ENCODE measurements around the gene GFOD1. TPM values are rescaled to one million over a fixed set of nuclear protein-coding genes. Genes with fewer than 3 reads are reported as not detected.

Gene GFOD1
- total RNA-seq, 1 donor from 2014 or later: 22.8 TPM

DNA sequence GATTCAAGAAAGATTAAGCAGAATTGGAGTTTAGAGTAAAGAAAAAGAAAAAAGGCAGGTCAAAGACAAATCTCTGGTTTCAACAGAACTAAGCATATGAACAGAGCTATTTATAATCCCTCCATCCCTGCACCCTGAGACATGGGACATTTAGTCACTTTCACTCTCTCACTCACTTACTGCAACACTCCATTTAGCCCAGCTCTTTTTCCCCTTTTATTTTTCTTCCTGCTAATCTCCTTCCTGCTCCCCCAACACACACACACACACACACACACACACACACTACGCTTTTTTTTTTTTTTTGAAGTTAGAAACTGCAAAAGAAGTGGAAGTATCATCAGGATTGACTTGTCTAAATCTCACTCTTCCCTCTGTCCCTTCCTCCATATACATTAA, 113.9 kb downstream of the GFOD1 start:
- no peak for ATAC-seq

DNA sequence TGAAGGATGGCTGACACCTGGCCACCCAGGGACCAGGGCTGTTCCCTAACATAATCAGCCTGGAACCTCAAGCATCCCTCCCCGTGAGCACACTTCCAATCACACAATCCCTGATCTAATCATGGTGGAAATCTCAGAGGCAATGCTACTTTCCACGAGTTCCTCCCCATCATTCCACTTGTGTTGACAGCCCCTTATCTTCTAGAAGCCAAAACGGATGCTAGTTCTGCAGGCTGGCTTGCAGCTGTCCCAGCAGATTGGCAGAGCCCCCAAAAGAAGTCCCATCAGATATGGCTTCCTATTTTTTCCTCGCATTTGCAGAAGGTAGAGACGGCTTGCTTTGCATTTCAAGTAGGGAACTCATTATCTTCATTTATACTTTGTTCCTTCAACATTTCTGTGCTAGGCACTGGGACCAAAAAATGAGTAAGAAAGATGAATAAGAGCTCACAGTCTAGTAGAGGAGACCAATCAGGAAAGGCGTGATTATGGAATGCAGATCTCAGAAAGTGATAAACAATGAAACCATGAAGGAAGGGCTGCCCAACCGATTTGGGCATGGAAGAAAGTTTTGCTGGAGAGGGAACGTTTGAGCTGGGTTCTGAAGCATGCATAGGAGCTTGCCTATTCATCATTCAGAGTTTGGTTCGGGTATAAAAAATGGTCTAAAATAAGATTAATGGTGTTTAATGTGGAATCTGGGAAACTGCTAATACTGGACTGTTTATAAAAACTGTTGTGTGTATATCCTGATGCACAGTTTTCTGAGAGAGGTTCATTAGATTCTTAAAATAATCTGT, 114.5 kb downstream of the GFOD1 start:
- ATAC-seq: no peak

DNA sequence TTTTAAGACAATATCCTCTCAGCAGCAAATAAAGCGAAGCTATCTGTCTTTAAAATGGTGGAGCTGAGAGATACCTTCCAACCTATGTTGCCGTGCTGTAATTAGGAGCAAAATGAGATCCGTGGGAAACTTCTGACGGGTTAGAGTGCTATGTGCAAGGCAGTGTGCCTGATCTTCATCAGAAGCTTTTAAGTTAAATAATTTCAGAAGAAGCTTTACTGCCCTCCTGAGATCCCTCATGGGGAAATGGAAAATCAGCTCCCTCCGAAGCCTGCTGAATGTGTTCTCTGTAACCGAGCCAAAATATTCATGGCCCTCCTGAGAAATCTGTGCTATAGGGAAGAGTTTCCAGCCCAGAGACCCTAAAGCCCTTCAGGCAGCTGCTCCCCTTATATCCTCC, 115.3 kb downstream of the GFOD1 start:
- ATAC-seq: no peak

DNA sequence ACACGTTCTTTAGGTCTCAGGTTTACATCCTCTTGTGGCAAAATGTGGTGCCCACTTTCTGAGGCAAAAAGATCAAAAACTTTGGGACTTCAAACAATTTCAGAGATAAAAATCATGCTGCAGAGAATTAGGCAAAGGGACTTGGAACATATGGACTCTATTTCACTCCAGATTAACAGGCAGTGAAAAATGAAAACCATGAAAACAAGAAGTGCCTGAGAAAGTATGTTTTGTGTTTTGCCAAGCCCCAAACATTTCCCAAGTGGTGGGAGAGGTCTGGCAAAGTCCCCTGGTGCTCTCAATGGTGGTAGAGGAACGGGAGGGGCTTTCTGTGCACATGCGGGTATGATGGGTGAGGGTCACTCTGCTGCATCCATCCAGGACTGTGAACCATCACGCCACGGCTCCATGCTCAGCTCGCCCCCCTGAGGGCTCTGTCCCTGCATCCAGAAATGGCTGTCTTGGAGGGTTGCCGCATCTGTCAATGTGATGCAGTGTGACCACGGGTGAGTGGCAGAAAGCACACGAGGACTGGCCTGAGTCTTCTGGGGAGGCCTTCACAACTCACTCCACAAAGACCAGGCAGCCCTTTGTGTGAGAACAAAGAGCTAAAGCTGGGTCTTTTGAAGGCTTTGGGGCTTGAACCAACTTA, 115.9 kb downstream of the GFOD1 start:
- ATAC-seq: no peak

DNA sequence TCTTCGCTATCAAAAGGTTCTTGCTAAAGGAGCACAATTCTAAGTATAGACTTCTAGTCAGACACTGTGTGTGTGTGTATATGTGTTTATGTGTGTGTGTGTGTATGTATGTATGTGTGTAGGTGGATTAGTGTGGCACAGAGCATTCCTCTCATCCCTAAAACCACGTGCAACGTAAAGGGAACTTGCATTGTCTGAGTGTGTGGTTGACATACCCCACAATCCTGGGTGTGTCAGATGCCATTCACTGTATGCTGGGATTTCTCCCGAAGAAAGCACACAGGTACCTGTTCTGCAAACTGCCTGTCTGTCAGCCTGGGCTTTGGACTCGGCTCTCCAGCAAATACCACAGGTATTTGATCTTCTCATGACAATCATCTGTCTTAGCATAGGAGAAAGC, 116.8 kb downstream of the GFOD1 start:
- no peak for ATAC-seq

DNA sequence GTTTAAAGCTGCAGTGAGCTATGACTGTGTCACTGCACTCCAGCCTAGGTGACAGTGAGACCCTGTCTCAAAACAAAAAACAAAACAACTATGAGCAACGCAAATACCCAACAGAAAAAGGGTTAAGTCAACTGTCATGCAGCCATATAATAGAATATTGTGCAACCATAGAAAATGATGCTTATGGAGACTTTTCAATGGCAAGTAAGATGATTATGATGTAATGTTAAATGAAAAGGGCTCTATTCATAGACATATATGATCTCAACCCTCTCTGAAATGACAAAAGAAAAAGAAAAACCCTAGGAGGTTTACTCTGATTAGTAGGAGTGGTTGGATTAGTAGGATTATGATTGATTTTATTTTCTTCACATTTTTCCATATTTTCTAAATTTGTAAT, 117.8 kb downstream of the GFOD1 start:
- ATAC-seq: no peak

DNA sequence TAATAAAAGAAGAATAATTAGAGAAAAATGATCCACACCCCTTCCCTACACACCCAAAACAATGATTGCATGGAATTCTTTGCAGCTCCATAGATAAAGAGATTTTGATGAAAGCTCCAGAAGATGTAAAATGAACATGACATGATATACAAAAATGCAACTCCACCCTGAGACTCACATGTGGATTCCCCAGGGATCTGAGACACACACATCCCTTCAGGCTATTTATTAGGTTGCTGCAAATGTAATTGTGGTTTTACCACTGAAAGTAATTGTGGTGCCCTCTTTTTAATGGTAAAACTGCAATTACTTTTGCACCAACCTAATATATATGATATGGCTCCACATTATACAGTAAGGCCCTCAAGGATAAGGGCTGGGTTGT, 118.7 kb downstream of the GFOD1 start:
- no peak for ATAC-seq

DNA sequence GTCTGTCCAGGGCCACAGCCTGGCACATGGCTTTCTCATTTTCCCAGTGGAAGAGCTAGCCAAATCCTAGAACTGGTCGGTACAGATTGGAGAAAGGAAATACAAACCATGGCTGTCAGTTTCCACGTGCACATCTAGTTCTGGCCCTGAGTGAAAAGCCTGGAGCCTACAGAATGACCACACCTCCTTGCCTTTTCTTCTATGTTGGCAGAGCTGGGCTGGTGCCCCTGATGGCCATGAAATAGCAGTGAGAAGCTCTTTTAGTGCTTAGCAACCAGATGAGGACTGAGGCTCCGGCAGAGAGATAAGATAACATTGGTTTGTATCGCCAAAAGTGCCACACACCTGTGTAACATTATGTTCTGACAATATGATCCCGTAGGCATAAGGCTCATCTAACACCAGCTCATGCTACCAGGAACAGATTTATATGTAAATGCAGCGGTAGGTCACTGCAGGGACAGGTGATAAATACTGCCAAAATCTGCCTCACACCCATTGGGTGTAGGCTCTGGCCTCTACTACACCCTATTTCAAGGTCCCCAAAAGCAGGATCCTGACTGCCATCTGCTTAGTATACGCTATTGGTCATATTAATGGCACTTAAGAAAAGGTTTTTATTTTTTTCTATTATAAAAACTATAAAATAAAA, 119.2 kb downstream of the GFOD1 start:
- ATAC-seq: peak; percentile 68

DNA sequence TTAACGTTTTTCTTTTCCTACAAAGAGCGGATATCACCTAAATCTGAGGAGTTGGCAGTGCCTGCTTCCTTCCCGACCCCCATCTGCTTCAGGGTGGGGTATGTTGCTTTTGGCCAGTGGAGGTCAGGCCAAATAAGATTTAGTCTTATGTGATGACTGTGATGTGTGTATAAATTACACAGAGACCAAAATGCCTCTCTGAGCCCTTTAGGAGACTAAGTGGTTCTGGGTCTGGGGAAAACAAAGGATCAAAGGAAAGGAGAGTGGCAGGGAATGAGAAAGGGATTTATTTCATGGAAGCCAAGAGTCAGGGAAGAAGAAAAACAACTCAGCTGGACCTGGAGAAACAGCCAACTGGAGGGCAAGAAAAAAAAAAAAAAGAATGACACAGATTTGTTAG, 120.0 kb downstream of the GFOD1 start:
- ATAC-seq: no peak

DNA sequence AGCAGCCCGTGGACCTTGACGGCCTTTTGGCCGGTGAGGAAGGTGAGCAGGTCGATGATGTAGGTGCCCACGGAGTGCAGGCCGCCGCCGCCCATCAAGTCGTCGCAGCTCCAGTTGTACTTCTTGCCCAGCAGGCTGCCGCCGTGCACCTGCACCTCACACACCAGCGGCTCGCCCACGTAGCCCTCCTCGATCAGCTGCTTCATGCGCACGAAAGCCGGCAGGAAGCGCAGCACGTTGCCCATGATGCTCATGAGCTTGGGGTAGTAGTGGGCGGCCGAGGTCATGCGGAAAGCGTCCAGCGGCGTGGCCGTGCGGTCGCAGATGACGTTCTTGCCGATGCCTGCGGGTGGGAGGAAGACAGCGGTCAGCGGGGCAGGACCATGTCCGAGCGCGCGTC, 122.1 kb downstream of the GFOD1 start:
- ATAC-seq: no peak

DNA sequence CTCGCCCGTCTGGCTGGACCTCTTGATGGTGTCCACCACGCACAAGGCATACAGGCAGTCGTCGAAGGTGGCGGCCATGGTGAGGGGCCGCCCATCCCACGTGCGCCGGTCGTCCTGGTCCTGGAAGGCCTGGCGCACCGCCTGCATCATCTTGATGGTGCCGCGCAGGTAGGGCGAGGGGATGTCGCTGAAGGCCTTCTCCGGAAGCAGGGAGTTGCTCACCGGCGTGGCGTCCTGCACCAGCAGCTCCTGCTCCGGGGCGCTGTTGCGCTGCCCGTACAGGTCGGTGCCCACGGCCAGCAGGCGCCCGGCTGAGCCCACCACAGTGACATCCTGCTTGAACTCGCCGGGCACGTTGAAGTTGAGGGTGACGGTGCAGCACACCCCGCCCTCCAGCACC, 122.6 kb downstream of the GFOD1 start:
- no peak for ATAC-seq

DNA sequence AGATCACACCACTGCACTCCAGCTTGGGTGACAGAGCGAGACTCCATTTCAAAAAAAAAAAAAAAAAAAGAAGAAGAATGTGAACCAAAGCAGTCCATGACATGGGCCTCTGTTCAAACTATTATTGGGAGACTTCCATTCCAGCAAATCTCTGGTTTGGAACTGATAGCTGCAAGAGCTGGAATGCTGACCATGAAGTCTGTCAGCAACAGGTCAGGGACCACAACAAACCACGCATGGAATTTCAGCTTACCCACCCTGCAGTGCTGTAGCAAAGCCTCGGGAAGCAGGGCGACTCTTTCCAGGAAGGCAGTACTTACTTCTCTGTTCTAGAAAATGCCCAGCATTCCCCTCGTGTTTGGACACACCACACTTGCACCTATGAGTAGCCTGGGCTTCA, 125.0 kb downstream of the GFOD1 start:
- ATAC-seq: no peak

DNA sequence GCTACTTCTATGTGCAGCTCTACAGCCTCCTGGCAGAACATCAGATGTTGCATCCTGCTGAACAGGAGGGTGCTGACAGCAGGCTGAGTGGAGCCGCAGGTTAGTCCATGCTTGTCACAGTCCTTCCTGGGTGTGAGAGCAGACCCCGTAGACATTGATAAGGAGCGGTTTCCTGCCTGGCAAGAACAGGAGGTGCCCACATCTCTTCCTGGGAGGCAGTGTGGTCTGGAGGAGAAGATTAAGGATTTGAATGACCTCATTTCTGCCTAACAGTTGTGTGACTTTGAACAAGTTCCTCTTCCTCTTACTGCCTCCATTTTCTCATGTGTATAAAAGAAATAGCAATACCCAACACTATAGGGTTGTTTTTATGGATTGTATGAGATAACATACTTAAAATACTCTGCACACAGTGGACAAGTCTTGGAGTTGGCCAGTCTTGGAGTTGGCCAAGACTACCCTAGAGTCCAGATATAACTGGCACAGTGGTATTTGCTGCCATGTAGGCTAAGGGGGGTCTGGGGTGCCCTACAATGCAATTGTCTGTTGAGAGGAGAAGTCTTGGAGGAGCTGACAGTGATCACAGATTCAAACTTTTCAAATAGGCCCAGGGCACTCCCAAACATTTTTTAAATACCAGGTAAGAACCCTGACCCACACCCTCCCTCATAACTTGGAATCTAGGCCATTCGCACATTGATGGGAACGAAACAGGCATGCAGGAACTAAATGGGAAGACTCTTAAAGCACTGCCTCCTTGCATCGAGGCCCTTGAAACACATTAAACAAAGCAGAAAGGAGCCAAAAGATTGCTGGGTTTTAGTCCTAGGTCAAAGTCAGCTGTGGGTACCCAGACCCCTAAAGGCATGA, 126.5 kb downstream of the GFOD1 start:
- no peak for ATAC-seq

DNA sequence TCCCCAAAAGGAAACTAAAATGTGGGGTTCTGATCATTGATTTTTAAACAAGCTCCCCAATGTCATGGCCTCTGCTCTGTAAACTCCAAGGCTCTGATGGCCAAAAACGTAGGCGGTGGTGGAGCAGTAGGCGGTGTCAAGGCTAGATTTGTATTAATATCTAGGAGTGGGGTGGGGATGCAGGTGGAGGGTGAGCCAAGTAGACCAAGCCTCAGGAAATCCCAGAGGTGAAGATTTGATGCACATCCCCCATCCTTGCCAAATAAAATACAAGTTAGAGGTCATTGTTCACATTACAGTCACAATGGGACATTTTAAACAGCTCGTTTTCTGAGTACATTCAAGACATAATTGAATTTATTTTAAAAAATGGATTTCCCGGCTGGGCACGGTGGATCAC, 128.1 kb downstream of the GFOD1 start:
- ATAC-seq: no peak

DNA sequence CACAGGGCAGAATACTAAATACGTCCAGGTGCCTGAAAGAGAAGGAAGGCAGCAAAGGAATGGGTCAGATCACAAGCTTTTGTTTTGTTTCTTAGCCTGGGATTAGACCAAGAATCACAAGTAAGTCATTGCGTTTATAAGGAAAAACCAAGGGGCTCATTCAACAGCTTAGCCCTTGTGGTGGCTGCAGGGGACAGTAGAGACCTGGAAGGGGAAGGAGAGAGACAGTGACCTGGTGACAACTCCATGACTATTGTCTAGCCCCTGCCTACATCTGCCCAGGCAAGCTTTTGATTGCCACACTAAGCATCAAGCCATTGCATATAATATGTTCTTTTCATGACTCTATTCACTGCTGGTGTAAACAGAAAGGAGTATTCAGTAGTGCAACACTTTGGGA, 128.9 kb downstream of the GFOD1 start:
- no peak for ATAC-seq

DNA sequence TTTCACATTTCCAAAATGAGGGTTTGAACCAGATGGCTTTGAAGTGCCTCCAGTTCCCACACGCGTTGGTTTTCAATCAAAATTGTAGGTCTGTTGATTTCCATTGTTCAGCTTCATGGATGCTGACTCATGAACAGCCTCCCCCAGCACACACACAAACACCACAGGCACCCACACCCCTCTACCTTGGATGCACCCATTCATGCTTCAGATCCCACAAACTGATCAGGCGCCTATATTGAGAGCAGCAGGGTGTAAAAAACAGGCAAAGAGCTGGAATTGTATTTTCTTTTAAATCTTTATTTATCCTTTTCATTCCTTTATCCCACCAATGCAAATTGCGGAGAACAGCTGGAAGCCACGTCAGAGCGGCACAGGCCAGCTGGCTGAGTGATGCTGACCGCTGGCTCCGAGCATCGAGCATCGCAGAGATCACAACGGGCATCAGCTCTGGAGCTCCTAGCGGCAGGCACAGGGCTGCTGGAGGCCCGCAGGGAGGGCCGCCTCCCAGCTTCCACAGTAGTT, 129.8 kb downstream of the GFOD1 start:
- ATAC-seq: no peak

DNA sequence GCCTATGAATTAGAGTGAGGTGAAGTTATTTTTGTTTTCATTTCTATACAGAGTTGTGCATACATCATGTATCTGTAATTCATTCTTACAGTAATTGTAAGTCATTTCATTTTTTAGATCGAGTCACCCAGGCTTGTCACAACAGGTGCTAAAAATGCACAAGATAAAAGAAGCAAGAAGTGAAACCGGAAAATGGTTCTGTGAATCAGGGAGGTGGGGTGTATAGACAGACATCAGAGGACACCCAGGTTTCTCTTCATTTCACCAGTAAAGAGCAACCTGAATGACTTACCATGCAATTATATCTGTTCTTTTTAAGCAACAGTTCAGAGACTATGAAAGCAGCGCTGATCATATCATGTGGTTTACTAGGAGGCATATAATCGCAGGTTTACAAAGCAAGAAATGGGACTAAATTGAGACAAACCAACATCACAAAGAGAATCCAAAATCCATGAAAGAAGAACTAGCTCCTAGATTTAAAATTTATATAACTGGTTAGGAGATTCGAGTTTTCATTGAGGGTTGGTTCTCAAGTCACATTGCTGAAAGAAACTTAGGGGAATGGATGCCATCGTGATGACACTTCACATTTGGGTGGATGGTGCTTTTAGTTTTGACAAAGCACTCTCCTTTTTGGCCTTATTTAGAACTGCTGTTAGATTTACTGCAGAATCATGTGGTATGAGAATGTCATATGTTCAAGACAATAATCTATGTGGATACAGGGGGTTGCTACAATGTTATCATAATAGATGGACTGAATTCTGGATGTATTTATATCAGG, 131.2 kb downstream of the GFOD1 start:
- peak; percentile 77 for ATAC-seq

DNA sequence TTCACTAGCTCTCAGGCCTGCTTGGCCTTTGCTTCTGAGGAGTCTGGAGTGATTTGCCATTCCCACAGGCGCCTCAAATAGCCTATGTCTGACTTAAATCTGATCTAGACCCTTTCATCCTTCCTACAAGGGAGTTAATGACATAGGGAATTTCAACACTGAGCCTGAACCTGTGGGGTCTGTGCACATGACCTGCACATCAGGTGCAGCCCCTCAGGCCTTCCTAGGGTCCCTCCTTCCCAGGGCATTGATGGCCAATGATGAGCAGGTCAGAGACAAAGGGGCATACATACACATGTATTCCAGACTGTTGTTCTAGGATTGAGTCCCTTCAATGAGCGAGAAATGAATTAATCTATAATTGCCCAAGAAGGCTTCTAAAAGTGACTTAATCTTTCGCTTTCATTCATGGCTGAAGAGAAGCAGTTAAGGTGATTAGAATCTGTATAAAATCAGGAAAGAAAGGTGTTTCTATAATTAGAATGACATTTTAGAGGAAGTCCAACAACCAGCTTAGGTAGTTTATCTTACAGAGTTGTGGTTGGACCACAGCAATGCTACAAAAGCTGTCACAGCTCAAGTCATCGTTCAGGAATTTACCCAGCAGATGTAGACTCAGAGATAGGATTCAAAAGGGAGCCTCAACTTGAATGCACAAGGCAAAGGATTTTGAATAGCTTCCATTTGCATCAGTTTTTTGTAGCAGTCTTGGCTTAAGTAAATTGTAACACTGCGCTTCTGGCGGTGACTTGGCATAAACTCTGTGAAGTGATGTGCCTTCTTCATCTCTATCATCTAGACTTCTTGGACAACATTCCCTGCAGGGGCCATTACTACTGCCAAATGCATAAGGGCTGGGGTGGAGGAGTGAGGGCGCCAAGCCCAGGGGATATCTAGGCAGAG, 132.1 kb downstream of the GFOD1 start:
- ATAC-seq: peak; percentile 75

DNA sequence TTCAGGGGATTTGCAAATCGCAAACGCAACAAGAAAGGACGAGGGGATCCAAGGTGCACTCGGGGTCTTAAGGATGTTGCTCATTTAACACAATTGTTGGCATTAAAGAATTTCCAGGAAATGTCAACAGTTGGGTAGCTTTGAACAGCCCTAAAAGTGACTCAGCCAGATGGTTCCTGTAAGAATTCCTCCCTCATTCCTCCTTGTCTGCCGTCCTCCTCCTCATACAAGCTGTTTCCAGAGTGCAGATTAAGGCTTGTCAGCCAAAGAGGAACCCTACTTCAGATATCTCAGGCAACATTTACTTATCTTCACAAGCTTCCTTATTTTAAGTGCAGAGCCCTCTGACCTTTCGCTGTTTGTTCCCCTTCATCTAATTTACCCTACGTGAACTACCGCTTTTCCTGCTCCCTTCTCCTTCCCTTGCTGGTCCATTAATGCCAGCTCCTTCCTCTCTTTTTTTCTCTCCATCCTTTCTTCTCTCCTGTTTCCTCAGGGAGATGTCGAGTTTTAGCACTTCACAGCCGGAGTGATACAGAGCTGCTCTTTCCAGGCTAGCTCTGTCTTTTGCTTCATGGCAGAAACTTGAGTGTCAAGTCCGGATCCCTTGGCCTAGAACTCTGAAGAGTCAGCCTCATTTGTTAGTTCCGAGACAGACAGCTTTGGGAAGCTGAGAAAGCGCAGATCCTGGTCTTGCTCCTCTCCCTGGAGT, 132.9 kb downstream of the GFOD1 start:
- ATAC-seq: no peak

DNA sequence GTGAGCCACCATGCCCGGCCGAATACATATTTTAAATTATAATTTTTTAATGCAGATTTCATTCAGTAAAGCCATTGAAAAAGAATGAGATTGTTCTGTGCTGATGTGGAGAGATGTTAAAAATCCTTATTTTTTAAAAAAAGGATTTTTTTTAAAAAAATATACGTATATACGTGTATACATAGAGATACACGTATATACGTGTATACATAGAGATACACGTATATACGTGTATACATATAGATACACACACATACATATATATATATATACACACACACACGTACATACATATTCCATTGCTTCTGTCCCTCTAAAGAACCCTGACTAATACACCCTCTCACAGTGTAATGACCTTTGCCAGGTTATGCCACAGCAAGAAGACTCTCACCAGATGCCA, 135.2 kb downstream of the GFOD1 start:
- ATAC-seq: no peak
